Measurements from ENCODE around the gene AK2.

Gene AK2

GRCh38 chr1:33021567-33022431 is 14.9 kb downstream of the AK2 start:
- DNase-seq, result no peak

GRCh38 chr1:33018112-33018511 is 18.6 kb downstream of the AK2 start:
- no peak for DNase-seq

DNA sequence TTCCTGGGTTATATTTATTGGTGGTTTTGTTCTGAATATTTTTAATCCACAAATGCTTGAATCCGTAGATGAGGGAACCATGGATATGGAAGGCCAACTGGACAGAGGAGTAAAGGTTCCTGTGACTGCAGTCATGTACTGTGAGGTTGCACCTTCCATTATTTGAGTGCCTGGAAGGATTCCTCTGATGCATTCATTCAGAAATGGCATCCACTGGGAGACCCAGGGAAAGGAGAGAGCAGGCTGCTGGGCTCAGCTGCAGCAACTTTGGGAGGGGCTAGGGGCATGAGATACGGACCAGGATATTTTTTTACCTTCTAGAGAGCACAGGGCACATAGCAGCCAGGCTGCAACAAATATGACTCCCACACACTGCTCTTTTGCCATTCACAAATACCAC is 19.5 kb downstream of the AK2 start:
- no peak for DNase-seq

GRCh38 chr1:33015216-33015615 is 21.5 kb downstream of the AK2 start:
- DNase-seq, result no peak

DNA sequence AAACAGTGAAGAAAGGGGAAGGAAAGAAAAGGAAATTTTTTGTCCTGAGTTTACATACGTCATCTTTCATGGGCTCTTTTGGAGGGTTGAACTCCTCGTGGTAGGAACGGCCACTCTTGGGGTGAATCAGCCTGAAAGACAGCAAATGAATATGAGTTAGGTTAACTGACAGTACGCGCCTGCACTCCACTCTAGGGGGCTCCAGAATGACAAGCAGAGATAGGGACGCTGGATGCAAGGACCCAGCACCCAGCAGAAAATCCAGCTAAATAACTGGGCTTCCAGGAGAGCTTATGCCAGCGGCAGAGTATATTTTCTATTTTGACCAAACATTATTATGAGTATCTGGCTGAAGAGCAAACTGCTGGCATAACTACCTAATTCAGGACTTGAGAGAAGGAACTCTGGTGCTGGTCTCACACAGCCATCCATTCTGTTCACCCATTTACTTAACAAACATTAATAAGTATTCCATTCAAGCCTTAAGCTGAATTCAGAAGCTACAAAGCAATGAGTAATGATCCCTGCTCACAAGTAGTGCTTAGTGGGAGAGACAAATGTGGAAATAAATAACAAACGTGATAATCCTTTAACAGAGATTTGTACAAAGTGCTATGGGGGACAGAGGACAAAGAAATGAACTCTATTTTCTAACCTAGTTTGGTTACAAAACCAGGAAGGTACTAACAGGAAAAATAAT is 22.1 kb downstream of the AK2 start:
- DNase-seq, result no peak

DNA sequence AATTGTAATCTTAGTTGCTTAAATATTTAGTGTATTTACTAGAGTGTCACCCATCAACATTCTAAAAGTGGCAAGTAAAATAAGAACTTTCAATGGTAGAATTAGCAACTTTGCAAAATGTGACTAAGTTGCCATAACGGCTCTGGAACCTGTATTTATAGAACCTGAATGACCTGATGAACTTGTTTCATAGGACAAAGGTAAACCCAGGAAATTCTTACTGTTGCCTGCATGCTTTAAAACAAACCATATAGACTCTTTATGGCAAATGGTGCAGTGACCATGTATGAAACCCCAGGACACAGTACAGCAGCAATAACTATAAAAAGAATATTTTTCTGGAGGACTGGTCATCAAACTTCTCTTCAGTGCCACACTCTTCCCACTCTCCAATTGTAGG is 22.9 kb downstream of the AK2 start:
- no peak for DNase-seq

GRCh38 chr1:33012165-33012564 is 24.5 kb downstream of the AK2 start:
- DNase-seq, result no peak

- no peak for DNase-seq
Observed at GRCh38 chr1:33010932-33011731, 25.6 kb downstream of the AK2 start.

- no peak for DNase-seq
Observed at GRCh38 chr1:33009561-33009960, 27.1 kb downstream of the AK2 start.

DNA sequence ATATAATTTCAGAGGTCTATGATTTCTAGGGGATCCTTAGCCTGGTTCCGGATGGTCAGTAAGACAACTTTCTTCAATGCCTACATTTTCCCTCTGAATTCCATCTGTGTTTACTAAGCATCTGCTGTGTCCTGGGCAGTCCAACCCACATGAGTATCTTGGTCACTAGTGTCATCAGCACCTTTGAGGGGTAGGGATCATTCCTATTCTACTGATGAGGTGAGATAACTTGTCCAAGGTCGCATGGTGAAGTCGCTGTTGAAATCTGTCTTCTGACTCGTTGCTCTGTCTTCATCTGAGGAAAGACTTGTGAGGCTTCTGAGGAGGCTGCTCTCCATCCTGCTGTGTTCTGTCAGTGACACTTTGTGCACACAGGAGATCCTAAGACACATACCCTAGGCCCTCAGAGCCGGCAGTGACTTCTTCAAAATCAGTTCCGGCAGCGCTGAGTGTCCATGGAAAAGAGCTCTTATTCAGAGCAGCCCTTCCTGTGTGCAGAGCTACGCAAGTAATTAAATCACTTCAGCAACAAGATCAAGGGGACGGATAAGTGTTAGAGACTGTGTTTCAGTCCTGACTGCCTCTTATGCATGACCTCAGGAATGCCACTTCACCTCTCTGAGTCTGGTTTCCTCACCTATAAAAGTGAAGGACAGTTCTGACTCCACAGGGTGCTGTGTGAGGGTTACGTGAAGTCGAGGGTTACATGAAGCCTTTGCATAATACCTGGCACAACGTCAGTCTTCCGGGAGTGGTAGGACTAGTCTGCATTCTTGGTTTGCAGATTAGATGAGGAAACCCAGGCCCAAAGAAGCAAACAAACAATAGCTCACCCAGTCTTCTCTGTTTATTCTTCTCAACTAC is 28.4 kb downstream of the AK2 start:
- no peak for DNase-seq

DNA sequence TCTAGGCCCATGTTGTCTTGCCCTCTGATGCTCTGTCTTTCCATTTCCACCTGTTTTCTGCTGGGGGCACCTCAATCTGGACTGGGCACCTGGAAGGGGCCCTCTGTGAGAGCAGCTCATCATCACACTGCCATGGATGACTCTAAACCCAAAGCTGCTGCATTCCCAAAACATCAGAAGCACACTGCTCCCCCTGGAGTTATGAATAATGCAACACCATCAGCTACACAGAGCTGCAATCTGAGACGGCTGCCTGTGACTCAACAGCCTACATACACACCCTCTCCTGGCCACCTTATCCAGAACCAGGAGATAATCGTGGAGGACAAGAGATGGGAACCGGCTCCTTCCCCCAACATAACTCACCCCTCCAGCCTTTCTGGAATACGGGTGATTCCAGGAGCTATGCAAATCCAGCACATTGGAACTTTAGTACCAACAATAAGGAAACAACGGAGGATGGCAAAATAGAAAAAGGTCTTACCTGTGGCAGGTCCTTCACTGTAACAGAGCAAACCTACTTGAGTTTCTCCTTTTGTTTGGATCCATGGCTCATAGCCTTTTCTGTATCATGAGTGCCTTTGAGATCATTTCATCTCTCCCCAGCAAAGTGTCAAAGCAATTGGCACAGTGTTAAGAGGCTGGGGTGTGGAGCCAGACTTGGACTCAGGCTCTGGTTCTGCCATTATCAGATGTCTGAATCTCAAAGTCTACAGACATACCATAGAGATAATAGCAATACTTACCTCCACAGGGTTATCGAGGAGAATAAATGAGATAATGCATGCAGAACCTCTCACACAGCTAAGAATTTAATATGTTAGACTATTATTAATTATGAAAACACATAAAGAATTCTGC is 29.3 kb downstream of the AK2 start:
- no peak for DNase-seq

GRCh38 chr1:33005838-33006421 is 30.8 kb downstream of the AK2 start:
- no peak for DNase-seq

DNA sequence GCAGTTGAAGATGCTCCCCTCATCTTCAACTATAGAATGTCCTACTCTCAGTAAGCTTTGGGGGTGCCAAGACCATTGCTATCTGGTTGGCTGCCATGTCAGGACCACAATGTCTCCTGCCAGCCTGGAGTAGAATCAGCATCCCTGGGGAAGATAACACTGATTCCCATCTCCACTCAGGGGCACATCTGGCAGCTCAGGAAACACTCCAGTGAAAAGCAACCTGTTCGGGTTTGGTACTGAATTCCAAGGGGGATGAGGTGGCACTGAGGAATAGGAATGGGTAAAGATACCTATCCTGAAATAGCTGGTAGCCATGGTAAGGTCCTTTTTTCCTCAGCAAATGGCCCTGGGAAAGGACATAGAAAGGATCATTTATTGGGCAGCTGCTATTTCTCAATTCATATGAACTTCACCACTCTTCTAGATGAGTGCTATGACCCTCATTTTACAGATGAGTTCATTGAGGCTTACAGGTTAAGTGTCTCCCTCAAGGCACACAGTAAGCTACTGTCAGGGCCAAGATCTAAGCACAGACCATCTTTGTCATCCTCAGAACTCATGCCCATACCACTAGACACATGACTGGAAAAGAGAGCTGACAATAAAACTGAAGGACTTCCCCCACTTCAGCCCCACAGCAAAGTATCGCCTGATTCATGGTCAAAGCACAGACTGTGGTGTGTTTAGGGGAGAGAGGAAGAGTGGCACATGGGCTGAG is 31.4 kb downstream of the AK2 start:
- DNase-seq, result no peak

DNA sequence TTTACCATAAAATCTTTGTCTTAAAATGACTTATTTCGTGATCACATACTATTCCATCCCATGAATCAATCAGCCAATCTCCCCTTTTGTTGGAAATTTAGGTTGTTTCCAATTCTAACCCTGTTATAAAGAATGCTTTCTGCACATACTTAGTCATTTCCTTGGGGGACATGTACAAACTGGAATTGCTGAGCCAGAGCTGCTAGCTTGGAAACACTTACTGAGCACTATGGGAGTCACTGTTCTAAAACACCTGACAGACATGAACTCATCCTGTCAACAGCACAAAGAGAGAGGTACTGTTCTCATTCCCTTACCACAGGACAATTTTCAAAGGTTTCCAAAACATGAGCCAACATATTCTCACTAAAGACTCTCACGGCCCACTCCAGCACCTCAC is 32.1 kb downstream of the AK2 start:
- no peak for DNase-seq

DNA sequence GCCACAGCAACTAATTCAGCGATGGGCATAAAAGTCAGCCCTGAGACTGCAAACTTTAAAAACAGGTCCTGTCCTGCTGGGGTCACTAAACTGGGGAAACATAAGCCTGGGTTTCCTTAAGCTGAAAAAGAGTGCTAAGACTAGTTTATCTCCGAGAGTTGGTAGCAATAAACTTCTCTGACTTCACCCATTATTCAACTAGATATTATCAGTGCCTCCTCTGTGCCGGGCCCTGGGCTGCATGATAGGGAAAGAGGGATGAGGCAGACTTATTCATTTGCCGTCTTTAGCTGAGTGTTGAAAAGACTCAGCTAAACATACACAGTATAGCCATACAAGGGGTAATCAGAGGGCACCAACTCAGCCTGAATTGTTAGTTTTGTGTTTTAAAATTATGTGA is 33.0 kb downstream of the AK2 start:
- no peak for DNase-seq

DNA sequence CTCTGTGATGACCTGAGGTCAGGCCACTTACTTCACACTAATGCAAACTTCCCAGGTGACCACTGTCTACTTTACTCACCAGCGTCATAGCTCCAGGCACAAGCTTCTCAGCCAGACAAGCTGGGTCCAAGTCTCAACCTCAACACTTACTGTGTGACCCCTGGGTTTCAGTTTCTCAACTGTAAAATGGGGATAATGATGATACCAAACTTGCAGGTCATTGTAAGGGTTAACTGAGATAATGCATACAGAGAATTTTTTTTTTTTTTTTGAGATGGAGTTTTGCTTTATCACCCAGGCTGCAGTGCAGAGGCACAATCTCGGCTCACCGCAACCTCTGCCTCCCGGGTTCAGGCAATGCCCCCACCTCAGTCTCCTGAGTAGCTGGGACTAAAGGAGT is 34.7 kb downstream of the AK2 start:
- no peak for DNase-seq

DNA sequence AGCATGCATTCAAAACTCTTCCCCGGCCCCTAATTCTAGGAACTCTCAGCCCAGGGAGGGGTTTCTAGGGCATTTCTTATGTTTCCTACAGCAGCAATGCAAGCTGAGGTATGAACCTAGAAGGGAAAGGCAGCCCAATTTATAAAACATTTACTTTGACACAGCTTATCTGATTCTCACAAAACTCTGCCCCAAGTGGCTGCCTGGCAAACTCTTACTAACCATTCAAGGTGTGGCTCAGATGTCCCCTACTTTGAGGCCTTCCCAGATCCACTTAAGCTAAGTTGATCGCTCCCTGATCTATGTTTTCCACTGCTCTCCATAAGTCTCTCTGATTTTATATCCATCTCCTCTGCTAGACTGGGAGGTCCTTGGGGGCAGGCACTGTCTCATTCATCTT is 35.4 kb downstream of the AK2 start:
- no peak for DNase-seq

GRCh38 chr1:33000427-33001026 is 36.2 kb downstream of the AK2 start:
- no peak for DNase-seq

DNA sequence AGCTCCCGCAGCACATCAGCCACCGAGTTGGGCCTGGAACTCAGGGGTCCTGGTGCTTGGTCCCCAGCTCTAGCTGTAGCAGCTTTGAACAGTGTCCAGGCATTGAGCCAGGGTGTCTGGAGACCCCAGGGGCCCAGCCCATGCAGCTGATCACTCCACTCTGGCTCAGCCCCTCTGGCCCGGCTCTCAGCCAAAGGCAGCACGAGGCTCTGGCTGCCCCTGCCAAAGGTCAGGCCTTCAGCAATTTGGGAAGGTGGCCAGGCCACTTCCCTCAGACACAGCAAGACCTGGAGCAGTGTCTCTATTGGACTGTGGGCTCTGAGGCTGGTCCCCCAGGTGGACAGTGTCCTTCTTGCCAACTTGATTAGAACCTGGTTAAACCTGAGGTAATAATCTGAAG is 37.7 kb downstream of the AK2 start:
- no peak for DNase-seq

- DNase-seq, result no peak
Observed at GRCh38 chr1:32998064-32998463, 38.6 kb downstream of the AK2 start.

Measured in activated CD8-positive, alpha-beta memory T cell treated with anti-CD3 and anti-CD28 coated beads for 24 hours (primary cell).